WTC11 (cell line): Measurements from ENCODE around the gene SH3GL1. TPM values are rescaled to one million over a fixed set of nuclear protein-coding genes. Genes with fewer than 3 reads are reported as not detected.

Experiments
- EMX1 ChIP-seq: fragments of 250-450 bp; sonication (Bioruptor Pico); IDR thresholded peaks from 2 replicates; pipeline ENCODE4 v1.8.0; 2021; ENCODE audit warnings: mild to moderate bottlenecking
- FOXK1 ChIP-seq: sonication (generic); formaldehyde crosslinking; IDR thresholded peaks from 2 replicates; pipeline ENCODE4 v1.8.0; 2022; ENCODE audit warnings: mild to moderate bottlenecking, moderate library complexity, missing genetic modification reagents
- PRRX2 ChIP-seq: fragments of 250-450 bp; sonication (Bioruptor Pico); IDR thresholded peaks from 2 replicates; pipeline ENCODE4 v1.8.0; 2021; ENCODE audit warnings: mild to moderate bottlenecking
- ZNF138 ChIP-seq: sonication (generic); formaldehyde crosslinking; conservative IDR thresholded peaks from 2 replicates; pipeline ENCODE4 v1.8.1; 2022; ENCODE audit warnings: mild to moderate bottlenecking, moderate library complexity, missing genetic modification reagents
- total RNA-seq: library from RNA; stranded (reverse); gene quantifications from 3 replicates; pipeline ENCODE4 v1.2.3, GENCODE V29; 2021
- TF ChIP-seq, protein P1 (sequence below): fragments of 250-450 bp; sonication (Bioruptor Pico); IDR thresholded peaks from 2 replicates; pipeline ENCODE4 v1.9.0; 2021; ENCODE audit warnings: mild to moderate bottlenecking, borderline replicate concordance
- TF ChIP-seq, protein P2 (sequence below): sonication (generic); formaldehyde crosslinking; IDR thresholded peaks from 2 replicates; pipeline ENCODE4 v1.8.0; 2022; ENCODE audit warnings: missing genetic modification reagents
- TF ChIP-seq, protein P3 (sequence below): sonication (generic); formaldehyde crosslinking; IDR thresholded peaks from 2 replicates; pipeline ENCODE4 v1.8.1; 2023; ENCODE audit warnings: mild to moderate bottlenecking, missing genetic modification reagents, moderate library complexity
- TF ChIP-seq, protein P4 (sequence below): sonication (generic); formaldehyde crosslinking; IDR thresholded peaks from 2 replicates; pipeline ENCODE4 v1.8.1; 2023; ENCODE audit warnings: mild to moderate bottlenecking, missing genetic modification reagents
- TF ChIP-seq, protein P5 (sequence below): sonication (generic); formaldehyde crosslinking; IDR thresholded peaks from 2 replicates; pipeline ENCODE4 v1.8.1; 2023; ENCODE audit warnings: mild to moderate bottlenecking, moderate library complexity, missing genetic modification reagents
- TF ChIP-seq, protein P6 (sequence below): sonication (generic); formaldehyde crosslinking; IDR thresholded peaks from 2 replicates; pipeline ENCODE4 v1.8.0; 2023; ENCODE audit warnings: missing genetic modification reagents, mild to moderate bottlenecking, borderline replicate concordance

The SH3GL1 gene
- total RNA-seq, 1 experiment from 2014 or later = 109 TPM

DNA sequence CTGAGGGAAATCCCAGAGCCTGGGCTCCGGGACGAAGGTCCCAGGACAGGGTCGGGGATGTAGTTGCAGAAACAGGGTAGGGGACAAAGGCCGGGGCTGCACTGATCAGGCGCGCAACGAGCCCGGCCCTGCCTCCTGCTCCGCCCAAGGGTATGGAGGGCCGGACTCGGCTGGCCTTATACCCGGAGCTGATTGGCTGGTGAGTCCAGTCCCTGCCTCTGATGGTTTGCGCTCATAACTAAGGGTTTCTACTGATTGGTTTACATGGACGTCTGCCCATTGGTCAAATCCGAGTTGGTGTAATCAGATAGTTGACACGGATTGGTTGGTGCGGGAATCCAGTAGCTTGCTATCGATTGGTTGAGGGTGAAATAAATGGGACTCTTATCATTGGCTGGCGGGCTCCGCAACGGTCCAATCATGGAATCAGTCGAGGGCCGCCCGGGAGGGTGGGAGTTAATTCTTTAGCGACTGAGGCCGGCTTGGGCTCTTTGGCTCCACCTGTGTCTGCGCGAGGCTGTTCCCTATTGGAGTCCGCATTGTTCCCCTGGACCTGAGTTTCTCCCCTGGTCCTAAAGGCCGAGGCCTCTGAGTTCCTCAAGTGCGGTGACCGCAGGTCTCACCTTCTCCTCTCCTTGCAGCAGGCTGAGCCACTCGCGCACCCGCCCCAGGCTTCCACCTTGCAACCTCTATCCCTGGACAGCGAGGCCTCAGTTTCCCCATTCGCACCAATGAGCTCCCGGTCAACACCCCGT lies 57.6 kb downstream of the SH3GL1 start (continued):
- TF ChIP-seq, protein P1, sequence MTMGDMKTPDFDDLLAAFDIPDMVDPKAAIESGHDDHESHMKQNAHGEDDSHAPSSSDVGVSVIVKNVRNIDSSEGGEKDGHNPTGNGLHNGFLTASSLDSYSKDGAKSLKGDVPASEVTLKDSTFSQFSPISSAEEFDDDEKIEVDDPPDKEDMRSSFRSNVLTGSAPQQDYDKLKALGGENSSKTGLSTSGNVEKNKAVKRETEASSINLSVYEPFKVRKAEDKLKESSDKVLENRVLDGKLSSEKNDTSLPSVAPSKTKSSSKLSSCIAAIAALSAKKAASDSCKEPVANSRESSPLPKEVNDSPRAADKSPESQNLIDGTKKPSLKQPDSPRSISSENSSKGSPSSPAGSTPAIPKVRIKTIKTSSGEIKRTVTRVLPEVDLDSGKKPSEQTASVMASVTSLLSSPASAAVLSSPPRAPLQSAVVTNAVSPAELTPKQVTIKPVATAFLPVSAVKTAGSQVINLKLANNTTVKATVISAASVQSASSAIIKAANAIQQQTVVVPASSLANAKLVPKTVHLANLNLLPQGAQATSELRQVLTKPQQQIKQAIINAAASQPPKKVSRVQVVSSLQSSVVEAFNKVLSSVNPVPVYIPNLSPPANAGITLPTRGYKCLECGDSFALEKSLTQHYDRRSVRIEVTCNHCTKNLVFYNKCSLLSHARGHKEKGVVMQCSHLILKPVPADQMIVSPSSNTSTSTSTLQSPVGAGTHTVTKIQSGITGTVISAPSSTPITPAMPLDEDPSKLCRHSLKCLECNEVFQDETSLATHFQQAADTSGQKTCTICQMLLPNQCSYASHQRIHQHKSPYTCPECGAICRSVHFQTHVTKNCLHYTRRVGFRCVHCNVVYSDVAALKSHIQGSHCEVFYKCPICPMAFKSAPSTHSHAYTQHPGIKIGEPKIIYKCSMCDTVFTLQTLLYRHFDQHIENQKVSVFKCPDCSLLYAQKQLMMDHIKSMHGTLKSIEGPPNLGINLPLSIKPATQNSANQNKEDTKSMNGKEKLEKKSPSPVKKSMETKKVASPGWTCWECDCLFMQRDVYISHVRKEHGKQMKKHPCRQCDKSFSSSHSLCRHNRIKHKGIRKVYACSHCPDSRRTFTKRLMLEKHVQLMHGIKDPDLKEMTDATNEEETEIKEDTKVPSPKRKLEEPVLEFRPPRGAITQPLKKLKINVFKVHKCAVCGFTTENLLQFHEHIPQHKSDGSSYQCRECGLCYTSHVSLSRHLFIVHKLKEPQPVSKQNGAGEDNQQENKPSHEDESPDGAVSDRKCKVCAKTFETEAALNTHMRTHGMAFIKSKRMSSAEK (CRISPR knock-in tag) = peak; percentile 78; the same call in 1 of the 2 replicates
- TF ChIP-seq, protein P2, sequence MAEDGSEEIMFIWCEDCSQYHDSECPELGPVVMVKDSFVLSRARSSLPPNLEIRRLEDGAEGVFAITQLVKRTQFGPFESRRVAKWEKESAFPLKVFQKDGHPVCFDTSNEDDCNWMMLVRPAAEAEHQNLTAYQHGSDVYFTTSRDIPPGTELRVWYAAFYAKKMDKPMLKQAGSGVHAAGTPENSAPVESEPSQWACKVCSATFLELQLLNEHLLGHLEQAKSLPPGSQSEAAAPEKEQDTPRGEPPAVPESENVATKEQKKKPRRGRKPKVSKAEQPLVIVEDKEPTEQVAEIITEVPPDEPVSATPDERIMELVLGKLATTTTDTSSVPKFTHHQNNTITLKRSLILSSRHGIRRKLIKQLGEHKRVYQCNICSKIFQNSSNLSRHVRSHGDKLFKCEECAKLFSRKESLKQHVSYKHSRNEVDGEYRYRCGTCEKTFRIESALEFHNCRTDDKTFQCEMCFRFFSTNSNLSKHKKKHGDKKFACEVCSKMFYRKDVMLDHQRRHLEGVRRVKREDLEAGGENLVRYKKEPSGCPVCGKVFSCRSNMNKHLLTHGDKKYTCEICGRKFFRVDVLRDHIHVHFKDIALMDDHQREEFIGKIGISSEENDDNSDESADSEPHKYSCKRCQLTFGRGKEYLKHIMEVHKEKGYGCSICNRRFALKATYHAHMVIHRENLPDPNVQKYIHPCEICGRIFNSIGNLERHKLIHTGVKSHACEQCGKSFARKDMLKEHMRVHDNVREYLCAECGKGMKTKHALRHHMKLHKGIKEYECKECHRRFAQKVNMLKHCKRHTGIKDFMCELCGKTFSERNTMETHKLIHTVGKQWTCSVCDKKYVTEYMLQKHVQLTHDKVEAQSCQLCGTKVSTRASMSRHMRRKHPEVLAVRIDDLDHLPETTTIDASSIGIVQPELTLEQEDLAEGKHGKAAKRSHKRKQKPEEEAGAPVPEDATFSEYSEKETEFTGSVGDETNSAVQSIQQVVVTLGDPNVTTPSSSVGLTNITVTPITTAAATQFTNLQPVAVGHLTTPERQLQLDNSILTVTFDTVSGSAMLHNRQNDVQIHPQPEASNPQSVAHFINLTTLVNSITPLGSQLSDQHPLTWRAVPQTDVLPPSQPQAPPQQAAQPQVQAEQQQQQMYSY (CRISPR knock-in tag) = 0 out of 2 replicates have a peak, but pooled peaks have one; percentile 22
- TF ChIP-seq FOXK1 (CRISPR knock-in tag) (peak; percentile 26; the same call in 1 of the 2 replicates), PRRX2 (CRISPR knock-in tag) (0 out of 2 replicates have a peak, but pooled peaks have one; percentile 80), ZNF138 (CRISPR knock-in tag) (no peak), EMX1 (CRISPR knock-in tag) (peak; percentile 67; the same call in 1 of the 2 replicates)
- TF ChIP-seq, protein P3, sequence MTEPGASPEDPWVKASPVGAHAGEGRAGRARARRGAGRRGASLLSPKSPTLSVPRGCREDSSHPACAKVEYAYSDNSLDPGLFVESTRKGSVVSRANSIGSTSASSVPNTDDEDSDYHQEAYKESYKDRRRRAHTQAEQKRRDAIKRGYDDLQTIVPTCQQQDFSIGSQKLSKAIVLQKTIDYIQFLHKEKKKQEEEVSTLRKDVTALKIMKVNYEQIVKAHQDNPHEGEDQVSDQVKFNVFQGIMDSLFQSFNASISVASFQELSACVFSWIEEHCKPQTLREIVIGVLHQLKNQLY (CRISPR knock-in tag) = no peak
- TF ChIP-seq, protein P4, sequence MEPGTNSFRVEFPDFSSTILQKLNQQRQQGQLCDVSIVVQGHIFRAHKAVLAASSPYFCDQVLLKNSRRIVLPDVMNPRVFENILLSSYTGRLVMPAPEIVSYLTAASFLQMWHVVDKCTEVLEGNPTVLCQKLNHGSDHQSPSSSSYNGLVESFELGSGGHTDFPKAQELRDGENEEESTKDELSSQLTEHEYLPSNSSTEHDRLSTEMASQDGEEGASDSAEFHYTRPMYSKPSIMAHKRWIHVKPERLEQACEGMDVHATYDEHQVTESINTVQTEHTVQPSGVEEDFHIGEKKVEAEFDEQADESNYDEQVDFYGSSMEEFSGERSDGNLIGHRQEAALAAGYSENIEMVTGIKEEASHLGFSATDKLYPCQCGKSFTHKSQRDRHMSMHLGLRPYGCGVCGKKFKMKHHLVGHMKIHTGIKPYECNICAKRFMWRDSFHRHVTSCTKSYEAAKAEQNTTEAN (CRISPR knock-in tag) = no peak
- TF ChIP-seq, protein P5, sequence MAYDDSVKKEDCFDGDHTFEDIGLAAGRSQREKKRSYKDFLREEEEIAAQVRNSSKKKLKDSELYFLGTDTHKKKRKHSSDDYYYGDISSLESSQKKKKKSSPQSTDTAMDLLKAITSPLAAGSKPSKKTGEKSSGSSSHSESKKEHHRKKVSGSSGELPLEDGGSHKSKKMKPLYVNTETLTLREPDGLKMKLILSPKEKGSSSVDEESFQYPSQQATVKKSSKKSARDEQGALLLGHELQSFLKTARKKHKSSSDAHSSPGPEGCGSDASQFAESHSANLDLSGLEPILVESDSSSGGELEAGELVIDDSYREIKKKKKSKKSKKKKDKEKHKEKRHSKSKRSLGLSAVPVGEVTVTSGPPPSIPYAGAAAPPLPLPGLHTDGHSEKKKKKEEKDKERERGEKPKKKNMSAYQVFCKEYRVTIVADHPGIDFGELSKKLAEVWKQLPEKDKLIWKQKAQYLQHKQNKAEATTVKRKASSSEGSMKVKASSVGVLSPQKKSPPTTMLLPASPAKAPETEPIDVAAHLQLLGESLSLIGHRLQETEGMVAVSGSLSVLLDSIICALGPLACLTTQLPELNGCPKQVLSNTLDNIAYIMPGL (CRISPR knock-in tag) = no peak; the same call in 1 of the 2 replicates
- TF ChIP-seq, protein P6, sequence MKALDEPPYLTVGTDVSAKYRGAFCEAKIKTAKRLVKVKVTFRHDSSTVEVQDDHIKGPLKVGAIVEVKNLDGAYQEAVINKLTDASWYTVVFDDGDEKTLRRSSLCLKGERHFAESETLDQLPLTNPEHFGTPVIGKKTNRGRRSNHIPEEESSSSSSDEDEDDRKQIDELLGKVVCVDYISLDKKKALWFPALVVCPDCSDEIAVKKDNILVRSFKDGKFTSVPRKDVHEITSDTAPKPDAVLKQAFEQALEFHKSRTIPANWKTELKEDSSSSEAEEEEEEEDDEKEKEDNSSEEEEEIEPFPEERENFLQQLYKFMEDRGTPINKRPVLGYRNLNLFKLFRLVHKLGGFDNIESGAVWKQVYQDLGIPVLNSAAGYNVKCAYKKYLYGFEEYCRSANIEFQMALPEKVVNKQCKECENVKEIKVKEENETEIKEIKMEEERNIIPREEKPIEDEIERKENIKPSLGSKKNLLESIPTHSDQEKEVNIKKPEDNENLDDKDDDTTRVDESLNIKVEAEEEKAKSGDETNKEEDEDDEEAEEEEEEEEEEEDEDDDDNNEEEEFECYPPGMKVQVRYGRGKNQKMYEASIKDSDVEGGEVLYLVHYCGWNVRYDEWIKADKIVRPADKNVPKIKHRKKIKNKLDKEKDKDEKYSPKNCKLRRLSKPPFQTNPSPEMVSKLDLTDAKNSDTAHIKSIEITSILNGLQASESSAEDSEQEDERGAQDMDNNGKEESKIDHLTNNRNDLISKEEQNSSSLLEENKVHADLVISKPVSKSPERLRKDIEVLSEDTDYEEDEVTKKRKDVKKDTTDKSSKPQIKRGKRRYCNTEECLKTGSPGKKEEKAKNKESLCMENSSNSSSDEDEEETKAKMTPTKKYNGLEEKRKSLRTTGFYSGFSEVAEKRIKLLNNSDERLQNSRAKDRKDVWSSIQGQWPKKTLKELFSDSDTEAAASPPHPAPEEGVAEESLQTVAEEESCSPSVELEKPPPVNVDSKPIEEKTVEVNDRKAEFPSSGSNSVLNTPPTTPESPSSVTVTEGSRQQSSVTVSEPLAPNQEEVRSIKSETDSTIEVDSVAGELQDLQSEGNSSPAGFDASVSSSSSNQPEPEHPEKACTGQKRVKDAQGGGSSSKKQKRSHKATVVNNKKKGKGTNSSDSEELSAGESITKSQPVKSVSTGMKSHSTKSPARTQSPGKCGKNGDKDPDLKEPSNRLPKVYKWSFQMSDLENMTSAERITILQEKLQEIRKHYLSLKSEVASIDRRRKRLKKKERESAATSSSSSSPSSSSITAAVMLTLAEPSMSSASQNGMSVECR = peak; percentile 26; the same call in 1 of the 2 replicates
